ENCODE results near the gene TECPR1.

- TF ChIP-seq POLR2AphosphoS5 (IDR thresholded peaks at IDR 0.05; ENCODE audit: low read depth) (no peak), CTCF (IDR thresholded peaks at IDR 0.05; ENCODE audit: insufficient read depth, low read length) (no peak), GABPA (IDR thresholded peaks at IDR 0.05; ENCODE audit: low read depth) (no peak)
- TF ChIP-seq, protein P1, sequence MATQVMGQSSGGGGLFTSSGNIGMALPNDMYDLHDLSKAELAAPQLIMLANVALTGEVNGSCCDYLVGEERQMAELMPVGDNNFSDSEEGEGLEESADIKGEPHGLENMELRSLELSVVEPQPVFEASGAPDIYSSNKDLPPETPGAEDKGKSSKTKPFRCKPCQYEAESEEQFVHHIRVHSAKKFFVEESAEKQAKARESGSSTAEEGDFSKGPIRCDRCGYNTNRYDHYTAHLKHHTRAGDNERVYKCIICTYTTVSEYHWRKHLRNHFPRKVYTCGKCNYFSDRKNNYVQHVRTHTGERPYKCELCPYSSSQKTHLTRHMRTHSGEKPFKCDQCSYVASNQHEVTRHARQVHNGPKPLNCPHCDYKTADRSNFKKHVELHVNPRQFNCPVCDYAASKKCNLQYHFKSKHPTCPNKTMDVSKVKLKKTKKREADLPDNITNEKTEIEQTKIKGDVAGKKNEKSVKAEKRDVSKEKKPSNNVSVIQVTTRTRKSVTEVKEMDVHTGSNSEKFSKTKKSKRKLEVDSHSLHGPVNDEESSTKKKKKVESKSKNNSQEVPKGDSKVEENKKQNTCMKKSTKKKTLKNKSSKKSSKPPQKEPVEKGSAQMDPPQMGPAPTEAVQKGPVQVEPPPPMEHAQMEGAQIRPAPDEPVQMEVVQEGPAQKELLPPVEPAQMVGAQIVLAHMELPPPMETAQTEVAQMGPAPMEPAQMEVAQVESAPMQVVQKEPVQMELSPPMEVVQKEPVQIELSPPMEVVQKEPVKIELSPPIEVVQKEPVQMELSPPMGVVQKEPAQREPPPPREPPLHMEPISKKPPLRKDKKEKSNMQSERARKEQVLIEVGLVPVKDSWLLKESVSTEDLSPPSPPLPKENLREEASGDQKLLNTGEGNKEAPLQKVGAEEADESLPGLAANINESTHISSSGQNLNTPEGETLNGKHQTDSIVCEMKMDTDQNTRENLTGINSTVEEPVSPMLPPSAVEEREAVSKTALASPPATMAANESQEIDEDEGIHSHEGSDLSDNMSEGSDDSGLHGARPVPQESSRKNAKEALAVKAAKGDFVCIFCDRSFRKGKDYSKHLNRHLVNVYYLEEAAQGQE (IDR thresholded peaks at IDR 0.05; ENCODE audit: insufficient replicate concordance, low read depth): no peak
Observed at GRCh38 chr7:98286701-98287485, 34.9 kb upstream of the TECPR1 start.
